ENCODE measurements around the gene RASL12. TPM values are rescaled to one million over a fixed set of nuclear protein-coding genes. Genes with fewer than 3 reads are reported as not detected.

Gene RASL12
- total and polyA plus RNA-seq, 2 of the 8 experiments (the other 6 are each of a cell fraction or from before 2014, with no cell fraction given) = 9.5 to 10.3 TPM

GRCh38 chr15:65058394-65059368 lies 9.1 kb downstream of the RASL12 start:
- Histone ChIP-seq H2BK5ac (ENCODE audit: low read depth, low read length) (no peak overlapping the region), H3K4me1 (replicated peaks in 1 of 4; ENCODE audit: control insufficient read depth in 3 of 4, insufficient read depth in 4 of 4, low read length in 3 of 4) (no peaks in the 10 kb centered on the region), H3K4me2 (ENCODE audit: insufficient read depth in 1 of 2, low read depth in 2 of 2, low read length in 2 of 2) (no peak overlapping the region), H3K79me2 (ENCODE audit: control insufficient read depth in 1 of 2, insufficient read depth in 2 of 2, low read length in 2 of 2) (no peaks in the 10 kb centered on the region), H3K9ac (replicated peaks in 1 of 4; ENCODE audit: extremely low read depth in 1 of 4, low read depth in 3 of 4, low read length in 3 of 4) (no peak overlapping the region), H3K4me3 (ENCODE audit: extremely low read depth in 1 of 4, insufficient read depth in 2 of 4, low read depth in 3 of 4, low read length in 4 of 4) (no peak overlapping the region), H3K18ac (ENCODE audit: extremely low read depth, low read length) (no peak overlapping the region), H2AK5ac (ENCODE audit: low read depth, low read length) (no peak overlapping the region), H3K27me3 (replicated peaks in 1 of 4; ENCODE audit: control insufficient read depth in 3 of 4, extremely low read depth in 1 of 4, insufficient read depth in 3 of 4, low read length in 3 of 4) (no peaks in the 10 kb centered on the region; a peak in 1 of 7 replicates), H3K79me1 (ENCODE audit: low read depth, low read length) (no peaks in the 10 kb centered on the region), H3K4ac (replicated peaks; ENCODE audit: insufficient read length, low read depth, low read length) (no peak overlapping the region), H2BK120ac (replicated peaks; ENCODE audit: low read depth, low read length) (no peak overlapping the region), H2BK15ac (ENCODE audit: low read length) (no peak overlapping the region), H2AFZ (ENCODE audit: low read length) (no peak overlapping the region), H2BK12ac (ENCODE audit: low read depth, low read length) (no peak overlapping the region), H3K9me3 (ENCODE audit: insufficient read depth in 2 of 2, low read depth in 1 of 2, low read length in 1 of 2) (no peaks in the 10 kb centered on the region), H2BK20ac (ENCODE audit: low read length) (no peak overlapping the region), H4K8ac (ENCODE audit: extremely low read depth, insufficient read depth, low read length) (no peak overlapping the region), H3K56ac (replicated peaks; ENCODE audit: insufficient read length, low read depth, low read length) (no peak overlapping the region), H3K36me3 (ENCODE audit: control insufficient read depth in 2 of 4, insufficient read depth in 4 of 4, low read length in 3 of 4) (no peaks in the 10 kb centered on the region; a peak in 1 of 8 replicates), H3K27ac (ENCODE audit: low read depth, low read length) (no peak overlapping the region), H4K20me1 (replicated peaks in 1 of 2; ENCODE audit: control insufficient read depth in 1 of 2, insufficient read depth in 2 of 2, low read length in 2 of 2) (no peaks in the 10 kb centered on the region), H3K14ac (ENCODE audit: insufficient read length) (no peak overlapping the region), H3K23me2 (ENCODE audit: low read depth, low read length) (no peaks in the 10 kb centered on the region), H3K23ac (ENCODE audit: insufficient read length) (no peak overlapping the region), H4K91ac (replicated peaks; ENCODE audit: insufficient read length, low read length) (no peak overlapping the region), H4K5ac (ENCODE audit: insufficient read length, low read depth, low read length) (no peak overlapping the region)
- FAIRE-seq (no peak), DNase-seq (ENCODE audit: low read depth in 1 of 2, low spot score in 2 of 2) (no peak)
- ChIA-PET POLR2A (ENCODE audit: partially characterized antibody) (interaction anchor here (1.4 kb wide), 1 partner anchor 9 kb away, joined by 3 read pairs; the partner anchor contains the start of gene RASL12), CTCF (ENCODE audit: partially characterized antibody) (interaction anchor here (0.9 to 33.2 kb wide), 7 partner anchors 4 to 62 kb away, joined by 3 to 1213 read pairs (median 5); partner anchors contain the start of genes KBTBD13, RASL12 and SLC51B)
- WGBS, 2 experiments (ENCODE audit: extremely low coverage in 1 of 2, insufficient coverage in 1 of 2, insufficient read length in 1 of 2, insufficient replicate concordance in 2 of 2, low coverage in 1 of 2, low lambda C conversion rate in 2 of 2, missing lambda C conversion rate in 1 of 2) = 89% methylated on average over 16 of the region's 16 CpGs; no CpG with 5 or more reads in 1 of the 2 experiments
- TF ChIP-seq MAX (IDR thresholded peaks at IDR 0.05) (no peak), NRF1 (IDR thresholded peaks at IDR 0.05; ENCODE audit: low read depth, low read length) (no peak), SP1 (IDR thresholded peaks at IDR 0.05; ENCODE audit: low read depth, low read length) (no peak), EZH2 (IDR thresholded peaks at IDR 0.05; ENCODE audit: low read depth, low read length, severe bottlenecking) (no peak), ATF2 (IDR thresholded peaks at IDR 0.05; ENCODE audit: low read length) (no peak), SIX5 (IDR thresholded peaks at IDR 0.05; ENCODE audit: low read depth, low read length) (no peak), FOSL1 (IDR thresholded peaks at IDR 0.05; ENCODE audit: insufficient read depth, low read depth, low read length) (no peak), TEAD4 (IDR thresholded peaks at IDR 0.05; ENCODE audit: low read depth, low read length) (no peak), POU5F1 (IDR thresholded peaks at IDR 0.05; ENCODE audit: low read depth, low read length) (no peak), PHF8 (conservative IDR thresholded peaks at IDR 0.05; ENCODE audit: low read depth, low read length) (no peak)
